ENCODE measurements around the gene ADCY2.

ADCY2 gene

DNA sequence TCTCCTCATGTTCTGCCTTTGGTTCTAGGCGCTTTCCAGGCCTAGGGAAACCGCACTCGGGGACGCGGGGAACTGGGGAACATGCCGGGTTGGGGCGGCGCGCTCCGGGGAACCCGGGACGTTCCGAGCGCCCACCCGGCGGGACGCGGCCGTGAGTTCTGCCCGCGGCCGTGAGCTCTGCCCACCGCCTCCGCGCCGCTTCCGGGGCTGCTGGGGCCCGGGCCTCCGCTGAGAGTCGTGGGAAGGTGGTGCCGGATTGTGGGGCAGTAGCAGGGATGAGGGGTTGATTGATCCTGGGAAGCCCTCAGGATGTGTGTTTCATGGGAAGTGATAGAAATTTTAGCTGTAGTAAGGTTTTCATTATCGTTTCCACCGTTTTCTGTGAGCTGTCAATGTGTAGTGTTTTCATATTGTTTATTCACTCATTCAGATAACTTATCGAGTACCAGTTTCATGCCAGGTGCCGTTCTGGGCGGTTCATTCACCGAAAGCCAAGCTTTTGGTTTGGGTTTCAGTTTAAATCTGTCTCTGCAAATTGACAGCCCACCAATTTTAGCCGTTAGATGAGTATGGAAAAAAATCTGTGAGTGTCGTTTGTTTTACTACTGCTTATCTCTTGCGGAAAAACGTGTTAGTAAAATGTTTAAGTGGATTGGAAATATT, 473.7 kb downstream of the ADCY2 start:
- DNase-seq (ENCODE audit: low read depth): no peak

DNA sequence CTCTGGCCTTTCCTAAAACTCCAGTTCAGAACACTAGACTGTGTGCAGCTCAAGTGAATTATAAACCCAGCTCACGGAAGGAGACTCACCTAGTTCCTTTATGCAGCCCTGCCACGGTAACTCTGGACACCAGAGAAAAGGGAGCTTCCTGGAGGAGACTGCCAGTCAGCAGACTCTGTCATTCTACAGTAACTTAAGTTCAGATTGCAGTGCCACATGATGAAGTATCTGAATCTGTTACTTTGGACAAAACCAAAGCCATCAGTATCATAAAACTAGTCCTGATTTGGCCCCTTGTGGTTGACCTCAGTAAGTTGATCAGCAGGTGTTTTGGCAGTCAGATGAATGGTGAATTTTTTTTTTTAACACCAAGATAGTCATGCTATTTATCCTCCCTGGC, 475.7 kb downstream of the ADCY2 start:
- no peak for DNase-seq (ENCODE audit: low read depth)

DNA sequence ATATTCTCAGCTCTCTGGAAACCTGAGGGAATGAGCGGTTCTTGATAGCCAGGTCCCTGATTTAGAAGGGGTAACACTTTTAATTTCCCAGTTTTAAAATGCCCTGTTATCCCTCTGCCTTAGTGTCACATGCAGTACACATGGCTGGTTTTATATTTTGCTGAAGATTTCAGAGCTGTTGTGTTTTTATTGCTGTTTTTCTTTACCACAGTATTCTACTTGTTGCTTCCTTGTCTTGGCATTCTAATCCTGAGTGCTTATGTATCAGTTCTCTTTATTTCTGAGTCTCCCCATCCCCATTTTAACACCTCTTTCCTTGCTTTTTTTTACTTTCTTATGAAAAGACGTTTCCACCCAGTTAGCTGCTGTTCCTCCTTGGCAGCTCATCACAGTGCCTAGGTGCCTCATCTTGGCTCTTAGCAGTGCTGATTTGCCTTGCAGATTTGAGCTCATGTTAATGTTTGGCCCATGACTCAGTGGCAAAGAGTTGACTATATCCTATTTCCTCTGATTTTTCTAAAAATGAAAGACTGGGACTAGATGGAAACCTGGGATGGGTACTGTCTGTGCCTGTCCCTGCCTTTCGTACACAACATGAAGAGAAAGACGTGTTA, 476.7 kb downstream of the ADCY2 start:
- no peak for DNase-seq (ENCODE audit: low read depth)

DNA sequence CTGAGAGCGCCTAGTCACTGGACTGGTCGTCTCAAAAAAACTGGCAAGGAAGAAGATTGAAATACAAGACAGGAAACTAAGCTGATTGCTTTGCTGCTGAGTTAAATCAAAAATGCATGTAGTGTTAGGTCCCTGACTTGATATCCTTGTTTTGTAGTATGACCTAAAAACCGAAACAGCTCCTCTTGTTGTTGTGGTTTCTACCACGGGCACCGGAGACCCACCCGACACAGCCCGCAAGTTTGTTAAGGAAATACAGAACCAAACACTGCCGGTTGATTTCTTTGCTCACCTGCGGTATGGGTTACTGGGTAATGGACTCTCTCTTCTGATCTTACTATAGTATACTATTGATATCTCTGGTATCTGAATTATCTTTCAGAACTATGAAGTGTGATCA, 477.3 kb downstream of the ADCY2 start:
- DNase-seq (ENCODE audit: low read depth): no peak

DNA sequence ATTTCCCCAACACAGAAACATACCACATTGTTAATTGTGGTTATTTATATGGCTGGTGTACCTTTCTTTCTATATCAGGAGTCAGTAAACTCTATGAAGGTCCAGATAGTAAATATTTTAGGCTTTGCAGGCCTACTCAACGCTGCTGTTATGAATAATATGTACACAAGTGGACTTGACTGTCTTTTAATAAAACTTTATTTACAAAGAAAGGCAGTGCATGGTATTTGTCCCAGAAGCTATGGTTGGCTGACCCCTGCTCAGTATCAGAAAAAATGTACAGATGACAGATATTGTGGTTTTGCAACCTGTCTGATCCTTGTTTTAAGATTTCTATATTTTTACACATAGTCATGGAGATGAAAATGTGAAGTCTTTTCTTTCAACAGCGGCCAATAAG, 478.7 kb downstream of the ADCY2 start:
- DNase-seq (ENCODE audit: low read depth): no peak

DNA sequence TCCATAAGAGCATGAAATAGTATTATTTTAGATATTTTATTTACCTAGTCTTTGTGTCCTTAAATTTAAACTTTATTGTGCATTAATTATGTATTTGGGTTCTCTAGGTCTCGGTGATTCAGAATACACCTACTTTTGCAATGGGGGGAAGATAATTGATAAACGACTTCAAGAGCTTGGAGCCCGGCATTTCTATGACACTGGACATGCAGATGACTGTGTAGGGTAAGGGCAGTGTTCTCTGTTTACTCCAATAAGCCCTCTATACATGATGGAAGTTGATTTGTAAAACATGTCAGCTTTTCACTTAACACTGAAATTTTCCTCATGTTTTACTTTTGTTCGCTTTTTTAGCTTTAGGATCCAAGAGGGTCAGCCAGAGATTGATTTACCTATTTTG, 479.2 kb downstream of the ADCY2 start:
- no peak for DNase-seq (ENCODE audit: low read depth)

DNA sequence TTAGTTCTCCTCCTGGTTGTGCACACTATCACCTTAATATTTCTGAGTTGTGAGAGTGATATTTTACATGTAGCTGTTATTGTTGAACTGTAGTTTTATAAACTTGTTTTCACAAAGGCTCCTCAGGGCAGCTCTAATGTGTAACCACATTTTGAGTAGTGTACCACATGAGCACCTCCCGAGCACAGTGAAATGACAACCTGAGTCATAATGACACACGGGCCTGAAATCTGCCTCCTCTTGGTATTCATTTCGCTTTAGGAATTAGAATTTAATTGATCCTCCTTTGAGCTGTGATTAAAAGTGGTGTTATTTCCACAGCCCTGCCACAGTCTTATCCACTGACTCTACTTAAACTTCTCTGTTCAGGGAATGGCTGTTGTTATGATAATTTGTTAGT, 480.9 kb downstream of the ADCY2 start:
- no peak for DNase-seq (ENCODE audit: low read depth)

DNA sequence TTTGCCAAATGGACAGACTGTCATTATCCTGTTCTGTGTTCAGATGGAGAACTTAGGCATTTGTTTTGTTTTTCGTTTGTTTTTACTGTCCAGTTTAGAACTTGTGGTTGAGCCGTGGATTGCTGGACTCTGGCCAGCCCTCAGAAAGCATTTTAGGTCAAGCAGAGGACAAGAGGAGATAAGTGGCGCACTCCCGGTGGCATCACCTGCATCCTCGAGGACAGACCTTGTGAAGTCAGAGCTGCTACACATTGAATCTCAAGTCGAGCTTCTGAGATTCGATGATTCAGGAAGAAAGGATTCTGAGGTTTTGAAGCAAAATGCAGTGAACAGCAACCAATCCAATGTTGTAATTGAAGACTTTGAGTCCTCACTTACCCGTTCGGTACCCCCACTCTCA, 481.9 kb downstream of the ADCY2 start:
- DNase-seq (ENCODE audit: low read depth): no peak

DNA sequence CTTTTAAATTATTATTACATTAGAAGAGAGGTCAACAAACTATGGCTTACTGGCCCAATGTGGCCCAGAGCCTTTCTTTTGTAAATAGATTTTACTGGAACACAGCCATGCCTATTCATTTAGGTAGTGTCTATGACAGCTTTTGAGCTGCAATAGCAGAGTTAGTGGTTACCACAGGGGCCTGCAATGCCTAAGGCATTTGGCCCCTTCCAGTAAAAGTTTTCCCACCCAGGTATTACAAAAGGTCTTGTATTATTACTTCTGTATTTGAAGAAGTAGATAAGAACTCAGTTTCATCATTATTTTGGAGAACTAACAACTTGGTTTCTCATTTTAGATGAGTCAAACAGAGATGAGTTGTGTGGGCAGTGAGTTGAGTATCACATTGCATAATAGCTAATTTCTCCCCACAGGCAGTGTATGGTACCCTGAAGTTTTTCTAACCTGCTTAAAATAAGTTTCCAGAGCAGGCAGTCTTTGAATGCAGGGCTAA, 482.5 kb downstream of the ADCY2 start:
- no peak for DNase-seq (ENCODE audit: low read depth)
